H9 (cell line): Measurements from ENCODE around the gene EFCAB11. TPM values are rescaled to one million over a fixed set of nuclear protein-coding genes. Genes with fewer than 3 reads are reported as not detected.

Source experiments
- DNase-seq: peaks from one replicate; pipeline ENCODE4 v3.0.0-alpha.2; 2017
- H2AFZ ChIP-seq: one replicate; pipeline ENCODE4 v1.6.1; 2013; ENCODE audit warnings: mild to moderate bottlenecking, low read length, control low read depth, moderate library complexity
- H2AK5ac ChIP-seq: 2 replicates; pipeline ENCODE4 v1.6.1; 2013; ENCODE audit warnings: low read length, control low read depth, mixed read lengths; ENCODE audit not compliant: insufficient read length
- H2BK120ac ChIP-seq: one replicate; pipeline ENCODE4 v1.6.1; 2013; ENCODE audit warnings: low read depth, mild to moderate bottlenecking, low read length, control low read depth, inconsistent platforms; ENCODE audit not compliant: poor library complexity, severe bottlenecking
- H2BK12ac ChIP-seq: 2 replicates; pipeline ENCODE4 v1.6.1; 2013; ENCODE audit warnings: low read length, control low read depth, mixed read lengths, low read depth; ENCODE audit not compliant: insufficient read length
- H2BK15ac ChIP-seq: 2 replicates; pipeline ENCODE4 v1.6.1; 2013; ENCODE audit warnings: low read depth, low read length, control low read depth
- H2BK20ac ChIP-seq: one replicate; pipeline ENCODE4 v1.6.1; 2013; ENCODE audit warnings: low read depth, mild to moderate bottlenecking, low read length, control low read depth, inconsistent platforms; ENCODE audit not compliant: poor library complexity, severe bottlenecking
- H2BK5ac ChIP-seq: 2 replicates; pipeline ENCODE4 v1.6.1; 2013; ENCODE audit warnings: low read length, control low read depth, mixed read lengths; ENCODE audit not compliant: insufficient read length
- H3K14ac ChIP-seq: 2 replicates; pipeline ENCODE4 v1.6.1; 2013; ENCODE audit warnings: low read length, control low read depth; ENCODE audit not compliant: insufficient read depth
- H3K18ac ChIP-seq: 2 replicates; pipeline ENCODE4 v1.6.1; 2013; ENCODE audit warnings: low read depth, mild to moderate bottlenecking, mixed read lengths, low read length, control low read depth; ENCODE audit not compliant: insufficient read length
- H3K23ac ChIP-seq: 2 replicates; pipeline ENCODE4 v1.6.1; 2013; ENCODE audit warnings: low read length, control low read depth, mixed read lengths, low read depth; ENCODE audit not compliant: insufficient read length
- H3K23me2 ChIP-seq: 2 replicates; pipeline ENCODE4 v1.6.1; 2013; ENCODE audit warnings: low read depth, mild to moderate bottlenecking, mixed read lengths, low read length, control low read depth; ENCODE audit not compliant: insufficient read length, poor library complexity, severe bottlenecking
- H3K27ac ChIP-seq: 2 replicates; pipeline ENCODE4 v1.5.1; 2013; ENCODE audit warnings: low read length, control low read depth, mixed read lengths, low read depth; ENCODE audit not compliant: insufficient read length
- H3K27me3 ChIP-seq: 2 replicates; pipeline ENCODE4 v1.6.1; 2013; ENCODE audit warnings: low read length, control low read depth, inconsistent platforms; ENCODE audit not compliant: insufficient read depth
- H3K4ac ChIP-seq: 2 replicates; pipeline ENCODE4 v1.6.1; 2013; ENCODE audit warnings: low read depth, mild to moderate bottlenecking, control low read depth, inconsistent platforms, low read length, moderate library complexity
- H3K4me1 ChIP-seq: 2 replicates; pipeline ENCODE4 v1.6.1; 2013; ENCODE audit warnings: low read length, control low read depth, inconsistent platforms; ENCODE audit not compliant: insufficient read depth
- H3K4me2 ChIP-seq: 2 replicates; pipeline ENCODE4 v1.6.1; 2013; ENCODE audit warnings: low read length, control low read depth, mixed read lengths; ENCODE audit not compliant: insufficient read length, insufficient read depth
- H3K56ac ChIP-seq: 2 replicates; pipeline ENCODE4 v1.6.1; 2013; ENCODE audit warnings: low read depth, mild to moderate bottlenecking, mixed read lengths, low read length, control low read depth; ENCODE audit not compliant: insufficient read length
- H3K79me1 ChIP-seq: 2 replicates; pipeline ENCODE4 v1.6.1; 2013; ENCODE audit warnings: low read depth, mild to moderate bottlenecking, moderate library complexity, low read length, control low read depth, inconsistent platforms; ENCODE audit not compliant: insufficient read depth, poor library complexity, severe bottlenecking
- H3K79me2 ChIP-seq: 2 replicates; pipeline ENCODE4 v1.6.1; 2013; ENCODE audit warnings: low read length, control low read depth, inconsistent platforms; ENCODE audit not compliant: insufficient read depth
- H3K9ac ChIP-seq: 2 replicates; pipeline ENCODE4 v1.6.1; 2013; ENCODE audit warnings: low read length, control low read depth, mixed read lengths; ENCODE audit not compliant: insufficient read length; ENCODE audit errors: extremely low read depth
- H3K9me3 ChIP-seq: one replicate; pipeline ENCODE4 v1.6.1; 2013; ENCODE audit warnings: low read depth, low read length, inconsistent platforms; ENCODE audit not compliant: control insufficient read depth
- H3T11ph ChIP-seq: one replicate; pipeline ENCODE4 v1.6.1; 2013; ENCODE audit warnings: mild to moderate bottlenecking, low read length, control low read depth, inconsistent platforms
- H4K20me1 ChIP-seq: one replicate; pipeline ENCODE4 v1.6.1; 2013; ENCODE audit not compliant: control insufficient read depth, insufficient read length, insufficient read depth
- H4K5ac ChIP-seq: 2 replicates; pipeline ENCODE4 v1.6.1; 2013; ENCODE audit warnings: low read depth, mild to moderate bottlenecking, mixed read lengths, low read length, control low read depth; ENCODE audit not compliant: insufficient read length
- H4K8ac ChIP-seq: replicated peaks from 2 replicates; pipeline ENCODE4 v1.6.1; 2013; ENCODE audit warnings: low read length, control low read depth, mixed read lengths, low read depth; ENCODE audit not compliant: insufficient read length
- H4K91ac ChIP-seq: 2 replicates; pipeline ENCODE4 v1.6.1; 2013; ENCODE audit warnings: low read depth, mild to moderate bottlenecking, moderate library complexity, mixed read lengths, low read length, control low read depth; ENCODE audit not compliant: insufficient read length
- H3K27ac Mint-ChIP-seq, 3 experiments: 2 replicates in 2 of 3; 3 replicates in 1 of 3; pipeline ENCODE4 v1.8.0; 2020 to 2021; ENCODE audit warnings: mixed read lengths in 3 of 3, mild to moderate bottlenecking in 1 of 3, moderate library complexity in 1 of 3
- H3K27me3 Mint-ChIP-seq: 2 replicates; pipeline ENCODE4 v1.8.0; 2021; ENCODE audit warnings: low read depth, mild to moderate bottlenecking, moderate library complexity, mixed read lengths
- H3K36me3 Mint-ChIP-seq, 3 experiments: 2 replicates in 2 of 3; 3 replicates in 1 of 3; pipeline ENCODE4 v1.8.0; 2020 to 2021; ENCODE audit warnings: low read depth in 3 of 3, mixed read lengths in 3 of 3; ENCODE audit not compliant: insufficient read depth in 1 of 3
- H3K4me1 Mint-ChIP-seq, 2 experiments: 2 replicates each; pipeline ENCODE4 v1.8.0; 2020; ENCODE audit warnings: mixed read lengths in 2 of 2
- H3K4me3 Mint-ChIP-seq, 2 experiments: 2 replicates in 1 of 2; 3 replicates in 1 of 2; pipeline ENCODE4 v1.8.0; 2020 to 2021; ENCODE audit warnings: mild to moderate bottlenecking in 2 of 2, mixed read lengths in 2 of 2, moderate library complexity in 1 of 2
- H3K9me3 Mint-ChIP-seq, 2 experiments: 2 replicates in 1 of 2; 3 replicates in 1 of 2; pipeline ENCODE4 v1.8.0; 2020; ENCODE audit warnings: mild to moderate bottlenecking in 2 of 2, mixed read lengths in 2 of 2, moderate library complexity in 1 of 2
- WGBS: extraction: QIAGEN DNeasy Blood & Tissue Kit; methylation state at CpG from one replicate; pipeline ENCODE4 v1.1.7; 2013; ENCODE audit warnings: missing lambda C conversion rate, low lambda C conversion rate, mixed read lengths; ENCODE audit not compliant: insufficient read length; ENCODE audit errors: extremely low coverage; 5-methylcytosine and 5-hydroxymethylcytosine counted together
- total RNA-seq: library from RNA; stranded (reverse); gene quantifications from 2 replicates; pipeline ENCODE4 v1.2.1, GENCODE V29; 2021
- TF ChIP-seq, protein P1 (sequence below): fragments of 200-600 bp; sonication (generic); conservative IDR thresholded peaks from 3 replicates; pipeline ENCODE4 v1.8.0; 2021; ENCODE audit warnings: antibody characterized with exemption, mild to moderate bottlenecking

EFCAB11 gene
- total RNA-seq, 1 experiment from 2014 or later: 17.4 TPM

GRCh38 chr14:89866458-89866857, 88.1 kb downstream of the EFCAB11 start:
- no peak overlapping the region for H4K91ac ChIP-seq
- no peak overlapping the region for H2AK5ac ChIP-seq
- WGBS: no CpG with 5 or more reads among the region's 3 CpGs
- DNase-seq: no peak
- TF ChIP-seq, protein P1, sequence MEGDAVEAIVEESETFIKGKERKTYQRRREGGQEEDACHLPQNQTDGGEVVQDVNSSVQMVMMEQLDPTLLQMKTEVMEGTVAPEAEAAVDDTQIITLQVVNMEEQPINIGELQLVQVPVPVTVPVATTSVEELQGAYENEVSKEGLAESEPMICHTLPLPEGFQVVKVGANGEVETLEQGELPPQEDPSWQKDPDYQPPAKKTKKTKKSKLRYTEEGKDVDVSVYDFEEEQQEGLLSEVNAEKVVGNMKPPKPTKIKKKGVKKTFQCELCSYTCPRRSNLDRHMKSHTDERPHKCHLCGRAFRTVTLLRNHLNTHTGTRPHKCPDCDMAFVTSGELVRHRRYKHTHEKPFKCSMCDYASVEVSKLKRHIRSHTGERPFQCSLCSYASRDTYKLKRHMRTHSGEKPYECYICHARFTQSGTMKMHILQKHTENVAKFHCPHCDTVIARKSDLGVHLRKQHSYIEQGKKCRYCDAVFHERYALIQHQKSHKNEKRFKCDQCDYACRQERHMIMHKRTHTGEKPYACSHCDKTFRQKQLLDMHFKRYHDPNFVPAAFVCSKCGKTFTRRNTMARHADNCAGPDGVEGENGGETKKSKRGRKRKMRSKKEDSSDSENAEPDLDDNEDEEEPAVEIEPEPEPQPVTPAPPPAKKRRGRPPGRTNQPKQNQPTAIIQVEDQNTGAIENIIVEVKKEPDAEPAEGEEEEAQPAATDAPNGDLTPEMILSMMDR: no peak
- no peaks in the 10 kb centered on the region; the same call in 1 of the 2 replicates for H3K27me3 Mint-ChIP-seq
- peak overlapping the region in 1 of 3 experiments; percentile 34; a peak in 1 of 7 replicates for H3K27ac Mint-ChIP-seq
- H2BK12ac ChIP-seq: no peak overlapping the region
- H3K4me1 ChIP-seq: no peaks in the 10 kb centered on the region
- no peak overlapping the region for H3T11ph ChIP-seq
- no peak overlapping the region for H2BK5ac ChIP-seq
- H4K5ac ChIP-seq: no peak overlapping the region
- H2BK20ac ChIP-seq: no peak overlapping the region
- H3K4me1 Mint-ChIP-seq: no peaks in the 10 kb centered on the region
- no peaks in the 10 kb centered on the region for H3K23me2 ChIP-seq
- no peaks in the 10 kb centered on the region for H3K79me1 ChIP-seq
- no peak overlapping the region for H3K4me3 Mint-ChIP-seq
- H3K9ac ChIP-seq: no peak overlapping the region
- H4K8ac ChIP-seq: no peak overlapping the region
- no peak overlapping the region for H3K14ac ChIP-seq
- H3K56ac ChIP-seq: no peak overlapping the region
- H3K9me3 Mint-ChIP-seq: peaks cover 4 to 10% of the 10 kb centered on the region in 2 experiments; a peak in 4 of 5 replicates
- no peak overlapping the region for H3K27ac ChIP-seq
- H3K36me3 Mint-ChIP-seq: peaks cover 2 to 11% (median 5%) of the 10 kb centered on the region in 3 experiments; a peak in 5 of 7 replicates
- no peak overlapping the region for H3K4me2 ChIP-seq
- no peak overlapping the region for H2AFZ ChIP-seq
- no peak overlapping the region for H2BK15ac ChIP-seq
- H3K9me3 ChIP-seq: no peaks in the 10 kb centered on the region
- no peak overlapping the region for H3K23ac ChIP-seq
- no peak overlapping the region for H2BK120ac ChIP-seq
- no peaks in the 10 kb centered on the region for H3K27me3 ChIP-seq
- no peak overlapping the region for H3K4ac ChIP-seq
- no peaks in the 10 kb centered on the region for H4K20me1 ChIP-seq
- H3K18ac ChIP-seq: no peak overlapping the region
- H3K79me2 ChIP-seq: no peaks in the 10 kb centered on the region
